ENCODE measurements around the gene TRIM31.

The TRIM31 gene

GRCh38 chr6:30111266-30111856, 1.5 kb downstream of the TRIM31 start:
- no peak for DNase-seq

- DNase-seq: no peak
Measured at GRCh38 chr6:30104661-30105060, 8.2 kb downstream of the TRIM31 start.

- DNase-seq: no peak
Measured at GRCh38 chr6:30103872-30104179, 9.1 kb downstream of the TRIM31 start.

- DNase-seq: peak; percentile 83
Measured at GRCh38 chr6:30102970-30103871, 9.7 kb downstream of the TRIM31 start.

- DNase-seq: no peak
Measured at GRCh38 chr6:30102414-30102969, 10.4 kb downstream of the TRIM31 start.

GRCh38 chr6:30101444-30102413, 11.2 kb downstream of the TRIM31 start:
- peak; percentile 68 for DNase-seq

GRCh38 chr6:30100585-30101443, 12.1 kb downstream of the TRIM31 start:
- peak; percentile 22 for DNase-seq

- no peak for DNase-seq
Measured at GRCh38 chr6:30100154-30100553, 12.7 kb downstream of the TRIM31 start.

GRCh38 chr6:30097902-30098768, 14.8 kb downstream of the TRIM31 start:
- no peak for DNase-seq

GRCh38 chr6:30096829-30097228, 16.1 kb downstream of the TRIM31 start:
- no peak for DNase-seq

GRCh38 chr6:30093951-30094661, 18.8 kb downstream of the TRIM31 start:
- no peak for DNase-seq

GRCh38 chr6:30092852-30093543, 19.9 kb downstream of the TRIM31 start:
- no peak for DNase-seq

GRCh38 chr6:30091577-30092381, 21.1 kb downstream of the TRIM31 start:
- no peak for DNase-seq

- DNase-seq: no peak
Measured at GRCh38 chr6:30087876-30088275, 25.0 kb downstream of the TRIM31 start.

GRCh38 chr6:30077218-30077617, 35.7 kb downstream of the TRIM31 start:
- no peak for DNase-seq

- no peak for DNase-seq
Measured at GRCh38 chr6:30075790-30076732, 36.8 kb downstream of the TRIM31 start.

- DNase-seq: peak; percentile 27
Measured at GRCh38 chr6:30075094-30075789, 37.6 kb downstream of the TRIM31 start, which contains the start of gene RNF39. Gene RNF39 (minus strand): TSS chr6:30075769. CDS start chr6:30075585, 184 bp downstream.

Data from activated naive CD4-positive, alpha-beta T cell treated with anti-CD3 and anti-CD28 coated beads, Interleukin-2, amount 50 U/mL, for 16 hours (primary cell).